Measurements from ENCODE around the gene SLC28A3. TPM values are rescaled to one million over a fixed set of nuclear protein-coding genes. Genes with fewer than 3 reads are reported as not detected.

The SLC28A3 gene
- total and polyA plus RNA-seq, 5 donors, result 0.11 to 0.26 (median 0.19) TPM; not detected in 1

- 84% methylated on average over 4 of the region's 4 CpGs for WGBS
- DNase-seq (no peak), ATAC-seq (no peak)
- intact Hi-C loops (cut with DNase I), result no loop called here
- H3K9me3 ChIP-seq (ENCODE audit: control insufficient read depth, low read length), result no peaks in the 10 kb centered on the region
- no peak overlapping the region for H3K4me3 ChIP-seq (ENCODE audit: low read length)
- no peaks in the 10 kb centered on the region for H3K4me1 ChIP-seq (ENCODE audit: control insufficient read depth, insufficient read depth, low read length)
- no peaks in the 10 kb centered on the region for H3K27me3 ChIP-seq (ENCODE audit: control insufficient read depth, insufficient read depth)
- H3K27ac ChIP-seq (ENCODE audit: low read length), result no peak overlapping the region
These were observed 43.3 kb downstream of the SLC28A3 start for GRCh38 chr9:84297162-84297821.

DNA sequence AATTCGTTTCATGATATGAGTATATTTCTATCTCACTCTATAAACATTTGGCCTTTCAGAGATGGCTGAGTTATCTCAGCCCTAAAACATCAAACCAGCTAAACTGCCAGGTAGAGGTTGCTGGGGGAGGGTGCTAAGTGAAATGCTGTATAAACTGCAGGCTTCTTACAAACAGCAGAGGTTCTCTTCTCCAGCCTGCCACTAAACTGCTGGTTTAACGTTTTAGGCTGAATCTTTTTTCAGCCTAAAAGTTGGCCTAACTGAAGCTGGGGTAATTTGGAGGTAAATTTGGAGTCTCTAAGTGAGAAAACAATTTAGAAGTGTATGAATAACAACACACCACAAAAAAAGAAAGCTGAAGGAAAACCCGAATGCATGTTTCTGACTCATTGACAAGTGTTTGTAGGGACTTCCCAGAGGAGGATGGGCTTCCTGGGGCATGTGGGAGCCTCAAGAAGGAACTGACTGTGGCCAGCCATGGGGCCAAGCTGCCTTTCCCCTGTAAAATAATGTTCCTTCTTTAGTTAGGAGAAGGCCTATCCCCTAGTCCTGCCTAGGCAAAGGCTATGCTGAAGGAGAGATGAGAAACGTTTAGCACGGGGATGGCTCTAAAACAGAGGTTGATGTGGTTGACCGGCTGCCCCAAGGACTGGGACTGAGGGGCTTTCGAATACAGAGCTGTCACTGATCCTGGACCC lies 44.3 kb downstream of the SLC28A3 start:
- H3K27me3 ChIP-seq (ENCODE audit: control insufficient read depth, insufficient read depth), result no peaks in the 10 kb centered on the region
- WGBS, result 76% methylated on average over 7 of the region's 7 CpGs
- no peak overlapping the region for H3K4me3 ChIP-seq (ENCODE audit: low read length)
- H3K4me1 ChIP-seq (ENCODE audit: control insufficient read depth, insufficient read depth, low read length), result no peaks in the 10 kb centered on the region
- intact Hi-C loops (cut with DNase I), result no loop called here
- no peak overlapping the region for H3K27ac ChIP-seq (ENCODE audit: low read length)
- ATAC-seq, result no peak
- no peak for DNase-seq
- H3K9me3 ChIP-seq (ENCODE audit: control insufficient read depth, low read length), result no peaks in the 10 kb centered on the region

- intact Hi-C loops (cut with DNase I), result no loop called here
These were observed 46.2 kb downstream of the SLC28A3 start for GRCh38 chr9:84294241-84294950.

DNA sequence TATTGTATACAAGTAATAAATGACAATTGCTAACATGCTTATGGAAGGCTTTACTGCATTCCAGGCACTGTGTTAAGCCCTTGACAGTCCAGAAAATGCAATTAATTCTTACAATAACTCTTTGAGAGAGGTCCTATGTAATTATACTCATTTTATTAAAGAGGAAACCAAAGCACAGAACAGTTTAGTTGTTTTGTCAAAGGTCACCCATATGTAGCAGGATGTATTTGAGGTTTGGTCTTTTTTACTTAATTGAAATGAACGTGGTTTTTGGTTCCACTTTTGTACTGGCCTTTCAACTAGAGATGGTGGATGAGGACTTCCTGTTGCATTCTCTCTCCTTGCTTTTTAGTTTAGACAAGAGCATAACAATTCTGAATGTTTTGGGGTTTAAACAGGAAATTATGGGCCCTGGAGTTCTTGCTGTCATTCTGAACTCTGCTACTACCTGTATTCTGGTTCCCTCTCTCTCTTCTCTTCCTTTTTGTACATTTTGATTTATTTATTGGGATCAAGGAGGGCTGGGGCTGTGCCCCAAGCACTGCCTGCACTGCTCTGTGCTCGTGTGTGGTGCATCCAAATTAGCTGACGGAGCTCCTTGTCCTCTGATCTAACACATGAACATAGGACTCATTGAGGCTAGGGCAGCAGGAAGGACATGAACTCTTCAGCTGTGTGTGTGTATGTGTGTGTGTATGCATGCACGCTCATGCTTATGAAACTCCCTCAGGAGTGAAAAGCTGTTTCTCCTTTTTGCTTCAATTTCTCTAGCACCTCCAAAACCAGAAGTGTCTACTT lies 47.4 kb downstream of the SLC28A3 start:
- ATAC-seq (no peak), DNase-seq (no peak)
- Histone ChIP-seq H3K27ac (ENCODE audit: low read length) (no peak overlapping the region), H3K4me1 (ENCODE audit: control insufficient read depth, insufficient read depth, low read length) (no peaks in the 10 kb centered on the region), H3K27me3 (ENCODE audit: control insufficient read depth, insufficient read depth) (no peaks in the 10 kb centered on the region), H3K9me3 (ENCODE audit: control insufficient read depth, low read length) (no peaks in the 10 kb centered on the region), H3K4me3 (ENCODE audit: low read length) (no peak overlapping the region)
- intact Hi-C loops (cut with DNase I), result no loop called here
- WGBS, result 71% methylated on average over 4 of the region's 4 CpGs

More at GRCh38 chr9:84294241-84294950, 46.2 kb downstream of the SLC28A3 start:
- no peaks in the 10 kb centered on the region for H3K9me3 ChIP-seq (ENCODE audit: control insufficient read depth, low read length)
- H3K27ac ChIP-seq (ENCODE audit: low read length), result no peak overlapping the region
- DNase-seq, result no peak
- H3K4me3 ChIP-seq (ENCODE audit: low read length), result no peak overlapping the region
- H3K27me3 ChIP-seq (ENCODE audit: control insufficient read depth, insufficient read depth), result no peaks in the 10 kb centered on the region
- no peak for ATAC-seq
- no peaks in the 10 kb centered on the region for H3K4me1 ChIP-seq (ENCODE audit: control insufficient read depth, insufficient read depth, low read length)
- WGBS, result 81% methylated on average over 5 of the region's 5 CpGs

DNA sequence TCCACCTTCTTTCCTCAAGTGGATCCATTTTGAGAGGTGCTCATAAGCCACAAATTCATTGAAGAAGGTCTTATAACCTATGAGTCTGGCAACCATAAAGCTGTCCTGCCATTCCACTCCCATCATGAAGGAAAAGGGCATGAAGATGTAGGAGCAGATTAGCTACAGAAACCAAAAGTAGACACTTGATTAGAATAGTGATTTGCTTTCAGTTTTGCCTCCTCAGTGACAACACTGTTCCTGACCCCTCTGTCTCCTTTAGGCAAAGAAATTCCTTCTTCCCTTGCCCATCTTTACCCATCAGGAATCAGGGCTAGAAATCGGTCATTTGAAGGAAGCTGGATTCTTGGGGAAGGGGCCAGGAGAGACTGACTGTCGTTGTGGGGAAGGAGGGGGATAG lies 55.2 kb downstream of the SLC28A3 start:
- Histone ChIP-seq H3K27ac (ENCODE audit: low read length) (no peak overlapping the region), H3K4me1 (ENCODE audit: control insufficient read depth, insufficient read depth, low read length) (no peaks in the 10 kb centered on the region), H3K9me3 (ENCODE audit: control insufficient read depth, low read length) (no peaks in the 10 kb centered on the region), H3K27me3 (ENCODE audit: control insufficient read depth, insufficient read depth) (no peaks in the 10 kb centered on the region), H3K4me3 (ENCODE audit: low read length) (no peak overlapping the region)
- 67% methylated on average over 2 of the region's 2 CpGs for WGBS
- intact Hi-C loops (cut with DNase I), result no loop called here
- no peak for ATAC-seq
- DNase-seq, result no peak

DNA sequence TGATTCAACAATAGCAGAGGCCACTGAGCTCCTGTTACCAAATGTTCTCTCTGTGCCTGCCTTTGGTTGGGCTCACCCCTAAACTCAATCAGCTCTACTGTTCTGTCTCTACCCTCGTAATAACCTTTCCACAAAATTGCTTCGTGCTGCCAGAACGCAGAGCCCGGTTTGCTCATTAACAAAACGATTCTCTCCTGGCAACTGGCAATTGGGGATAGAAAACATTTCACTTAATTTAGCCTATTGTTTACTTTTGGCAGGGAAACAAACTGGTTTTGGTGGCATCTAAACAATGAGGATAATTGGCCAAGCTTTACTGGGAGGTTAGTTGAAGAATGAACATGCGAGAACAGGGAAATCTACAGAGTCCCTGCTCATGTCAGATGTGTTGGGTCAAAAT lies 56.6 kb downstream of the SLC28A3 start:
- 68% methylated on average over 6 of the region's 6 CpGs for WGBS
- no peaks in the 10 kb centered on the region for H3K4me1 ChIP-seq (ENCODE audit: control insufficient read depth, insufficient read depth, low read length)
- ATAC-seq, result no peak

DNA sequence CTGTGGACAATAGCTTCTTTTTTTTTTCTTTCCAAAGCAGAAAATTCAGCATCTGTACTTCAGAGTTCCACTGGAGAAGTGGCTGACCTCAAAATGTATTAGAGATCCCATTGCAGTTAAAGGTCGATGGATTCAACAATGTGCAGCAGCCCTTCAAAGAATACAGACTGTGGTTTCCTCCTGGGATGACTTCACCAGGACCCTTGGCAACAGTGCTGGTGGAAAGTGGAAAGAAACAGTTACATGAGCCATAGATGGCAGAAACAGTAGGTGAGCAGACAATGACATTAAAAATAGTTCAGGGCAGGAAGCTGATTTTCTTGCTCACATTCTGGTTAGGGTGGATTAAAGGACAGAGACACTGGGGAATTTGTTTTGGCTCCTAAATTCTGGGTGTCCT lies 62.4 kb downstream of the SLC28A3 start:
- Histone ChIP-seq H3K27me3 (ENCODE audit: control insufficient read depth, insufficient read depth) (no peaks in the 10 kb centered on the region), H3K27ac (ENCODE audit: low read length) (no peak overlapping the region), H3K4me3 (ENCODE audit: low read length) (no peak overlapping the region), H3K9me3 (ENCODE audit: control insufficient read depth, low read length) (no peaks in the 10 kb centered on the region), H3K4me1 (ENCODE audit: control insufficient read depth, insufficient read depth, low read length) (no peaks in the 10 kb centered on the region)
- WGBS, result 54% methylated on average over 1 of the region's 1 CpG
- ATAC-seq (no peak), DNase-seq (no peak)
- intact Hi-C loops (cut with DNase I), result no loop called here

More for the DNA sequence above, 56.6 kb downstream of the SLC28A3 start:
- no peak for DNase-seq
- intact Hi-C loops (cut with DNase I), result no loop called here
- Histone ChIP-seq H3K27me3 (ENCODE audit: control insufficient read depth, insufficient read depth) (no peaks in the 10 kb centered on the region), H3K9me3 (ENCODE audit: control insufficient read depth, low read length) (no peaks in the 10 kb centered on the region), H3K27ac (ENCODE audit: low read length) (no peak overlapping the region), H3K4me3 (ENCODE audit: low read length) (no peak overlapping the region)

GRCh38 chr9:84277646-84278045 lies 62.9 kb downstream of the SLC28A3 start:
- intact Hi-C loops (cut with DNase I), result no loop called here
- no peak overlapping the region for H3K4me3 ChIP-seq (ENCODE audit: low read length)
- H3K27me3 ChIP-seq (ENCODE audit: control insufficient read depth, insufficient read depth), result no peaks in the 10 kb centered on the region
- ATAC-seq, result no peak
- H3K27ac ChIP-seq (ENCODE audit: low read length), result no peak overlapping the region
- H3K4me1 ChIP-seq (ENCODE audit: control insufficient read depth, insufficient read depth, low read length), result no peaks in the 10 kb centered on the region
- 91% methylated on average over 3 of the region's 3 CpGs for WGBS
- no peak for DNase-seq
- no peaks in the 10 kb centered on the region for H3K9me3 ChIP-seq (ENCODE audit: control insufficient read depth, low read length)

DNA sequence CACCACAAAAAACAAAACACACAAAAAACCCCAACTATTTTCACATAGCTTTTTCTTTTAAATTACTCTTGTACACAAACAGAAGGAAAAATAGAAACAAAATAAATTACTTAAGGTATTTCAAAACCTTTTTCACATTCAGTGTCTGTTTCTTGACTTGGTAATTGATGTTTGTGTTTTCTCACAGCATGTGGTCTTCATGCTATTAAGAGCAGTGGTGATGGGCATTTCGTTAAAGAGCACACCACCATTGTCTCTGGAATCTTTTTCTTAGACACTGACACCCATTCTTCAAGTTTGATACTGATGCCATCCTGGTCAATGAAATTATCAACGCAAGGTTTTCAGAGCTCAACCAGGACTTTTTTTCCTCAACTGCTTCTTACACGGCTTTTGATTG lies 63.8 kb downstream of the SLC28A3 start:
- Histone ChIP-seq H3K4me3 (ENCODE audit: low read length) (no peak overlapping the region), H3K27me3 (ENCODE audit: control insufficient read depth, insufficient read depth) (no peaks in the 10 kb centered on the region), H3K27ac (ENCODE audit: low read length) (no peak overlapping the region), H3K9me3 (ENCODE audit: control insufficient read depth, low read length) (no peaks in the 10 kb centered on the region), H3K4me1 (ENCODE audit: control insufficient read depth, insufficient read depth, low read length) (no peaks in the 10 kb centered on the region)
- intact Hi-C loops (cut with DNase I), result no loop called here
- ATAC-seq (no peak), DNase-seq (no peak)
- WGBS, result 88% methylated on average over 3 of the region's 3 CpGs

DNA sequence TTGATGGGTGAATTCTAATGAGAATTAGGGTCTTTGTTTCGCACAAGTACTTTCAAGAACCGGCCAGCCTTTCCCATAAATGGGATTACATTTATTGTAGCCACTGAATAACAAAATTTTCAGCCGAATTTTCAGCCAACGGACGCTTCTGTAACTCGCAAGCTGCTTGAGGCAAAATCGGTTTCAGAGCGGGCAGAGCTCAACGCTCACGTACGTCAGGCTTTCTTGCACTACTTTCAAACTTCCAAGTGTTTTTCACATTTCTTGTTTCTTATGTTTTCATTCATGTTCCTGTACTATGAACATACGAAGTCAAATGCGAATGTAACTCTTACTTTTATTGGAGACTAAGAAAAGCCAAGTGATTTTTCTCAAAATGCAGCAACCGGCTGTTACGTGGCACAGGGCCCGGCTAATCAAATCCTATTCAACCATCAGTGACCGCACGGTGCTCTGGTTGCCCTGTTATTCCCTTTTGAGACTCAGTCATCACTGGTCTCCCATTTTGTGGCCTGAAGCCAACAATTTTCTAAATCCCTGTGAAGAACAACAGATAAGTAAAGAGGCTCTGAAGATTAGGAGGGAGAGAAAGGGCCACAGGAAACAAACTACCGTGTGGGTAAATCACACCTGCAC lies 68.5 kb downstream of the SLC28A3 start:
- Histone ChIP-seq H3K4me1 (ENCODE audit: control insufficient read depth, insufficient read depth, low read length) (peaks cover 3% of the 10 kb centered on the region), H3K4me3 (ENCODE audit: low read length) (peak overlapping the region; percentile 54), H3K9me3 (ENCODE audit: control insufficient read depth, low read length) (no peaks in the 10 kb centered on the region), H3K27me3 (ENCODE audit: control insufficient read depth, insufficient read depth) (no peaks in the 10 kb centered on the region), H3K27ac (ENCODE audit: low read length) (peak overlapping the region; percentile 52)
- intact Hi-C loops (cut with DNase I), result no loop called here
- WGBS, result 47% methylated on average over 19 of the region's 19 CpGs
- DNase-seq, result no peak
- ATAC-seq, result no peak

Data from right cardiac atrium (tissue), 5 donors.